NCI-H82 (cell line): ENCODE data around the gene B3GNT3.
A peak's percentile ranks its signal among the peaks of the same experiment; 100 is the strongest.

Experiments used
- DNase-seq: peaks from one replicate; lab custom pipeline; 2025; lab: John Stamatoyannopoulos, UW

B3GNT3 gene

DNA sequence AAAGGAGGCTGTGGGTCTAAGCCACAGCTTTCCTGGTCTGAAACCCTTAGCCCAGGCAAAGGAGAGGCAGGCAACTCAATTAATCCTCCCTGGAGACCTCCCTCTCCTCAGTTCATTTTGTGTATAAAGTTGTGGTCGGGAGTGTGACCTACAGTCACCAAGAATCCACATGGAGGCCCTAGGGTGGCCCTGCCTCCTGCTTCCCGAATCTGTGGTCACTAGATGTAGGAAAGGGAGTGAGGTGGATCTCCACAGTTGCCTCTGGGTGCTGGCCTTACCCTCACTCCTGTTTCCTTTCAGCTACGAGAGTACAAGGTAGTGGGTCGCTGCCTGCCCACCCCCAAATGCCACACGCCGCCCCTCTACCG lies 66.0 kb downstream of the B3GNT3 start:
- no peak for DNase-seq

DNA sequence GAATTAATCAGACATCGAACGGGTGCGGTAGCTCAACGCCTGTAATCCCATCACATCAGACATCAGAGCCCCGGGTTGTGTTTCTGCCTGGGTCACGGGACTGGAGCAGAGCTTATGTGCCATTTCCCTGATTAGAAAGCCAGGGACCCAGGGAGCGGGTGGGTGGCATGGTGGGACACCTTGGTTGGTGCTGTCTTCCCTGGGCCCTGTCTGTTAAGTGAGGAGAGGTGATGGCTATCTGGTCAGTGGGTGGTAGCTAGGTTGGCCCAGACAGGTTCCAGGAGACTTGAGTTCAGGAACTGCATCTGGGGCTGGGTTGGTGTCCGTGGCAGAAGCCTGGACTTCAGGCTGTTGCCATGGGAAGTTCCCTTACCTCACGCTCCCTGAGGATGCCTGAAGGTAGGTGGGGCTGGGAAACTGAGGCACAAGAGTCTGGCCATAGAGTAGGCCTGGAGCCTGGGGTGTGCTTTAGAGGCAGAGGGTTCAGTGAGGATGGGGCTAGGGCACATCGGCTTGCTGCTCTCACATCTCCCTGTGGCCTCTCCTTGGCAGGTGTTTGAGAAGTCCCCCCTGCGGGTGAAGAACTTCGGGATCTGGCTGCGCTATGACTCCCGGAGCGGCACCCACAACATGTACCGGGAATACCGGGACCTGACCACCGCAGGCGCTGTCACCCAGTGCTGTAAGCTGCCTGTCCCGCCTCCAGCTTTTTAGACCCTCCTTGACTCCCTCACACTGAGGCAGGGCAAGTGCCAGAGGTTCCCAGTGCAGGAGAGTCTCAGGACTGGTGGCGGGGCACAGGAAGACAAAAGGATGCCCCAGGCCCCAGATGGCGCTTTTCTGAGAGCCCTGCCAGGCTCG lies 66.8 kb downstream of the B3GNT3 start:
- DNase-seq, result peak; percentile 54

- no peak for DNase-seq
These were observed 68.0 kb downstream of the B3GNT3 start for GRCh38 chr19:17862711-17863519.
